Tibial nerve (tissue), 4 donors: ENCODE measurements around the gene SH3RF2. TPM values are rescaled to one million over a fixed set of nuclear protein-coding genes. Genes with fewer than 3 reads are reported as not detected.

Experiments used
- DNase-seq, 2 donors: peaks; one replicate each; pipeline ENCODE4 v3.0.0-alpha.2; 2019; ENCODE audit warnings: low spot score in 2 of 2
- H3K27ac ChIP-seq, 4 donors: fragments of 200-600 bp; sonication (generic) in 3 of 4; one replicate each; pipeline ENCODE4 v1.5.1; 2017 to 2019; ENCODE audit warnings: mild to moderate bottlenecking in 1 of 4
- H3K27me3 ChIP-seq, 2 donors: fragments of 200-600 bp; sonication (generic) in 1 of 2; one replicate each; pipeline versions ENCODE4 v1.5.1 to v1.6.0; 2017 to 2019
- H3K36me3 ChIP-seq, 3 donors: fragments of 200-600 bp; sonication (generic); one replicate each; pipeline ENCODE4 v1.5.1; 2018 to 2019
- H3K4me1 ChIP-seq, 4 donors: fragments of 200-600 bp; sonication (generic) in 3 of 4; one replicate each; pipeline ENCODE4 v1.5.1; 2017 to 2019
- H3K4me3 ChIP-seq, 4 donors: fragments of 200-600 bp; sonication (generic) in 3 of 4; one replicate each; pipeline ENCODE4 v1.5.1; 2017 to 2019; ENCODE audit warnings: mild to moderate bottlenecking in 1 of 4, moderate library complexity in 1 of 4
- H3K9me3 ChIP-seq, 4 donors: fragments of 200-600 bp; sonication (generic) in 3 of 4; one replicate each; pipeline ENCODE4 v1.5.1; 2017 to 2019
- EP300 ChIP-seq, 2 donors: sonication (generic); formaldehyde crosslinking; IDR thresholded peaks; one replicate each; pipeline ENCODE4 v1.6.1; 2017; ENCODE audit warnings: antibody characterized with exemption in 2 of 2, mild to moderate bottlenecking in 1 of 2
- POLR2A ChIP-seq, 2 donors: fragments of 450-650 bp; IDR thresholded peaks; one replicate each; pipeline ENCODE4 v1.6.1; 2017; ENCODE audit warnings: antibody characterized with exemption in 2 of 2, mild to moderate bottlenecking in 2 of 2, moderate library complexity in 2 of 2
- WGBS, 2 donors: methylation state at CpG; one replicate each; pipeline ENCODE4 v1.1.5; 2018; 5-methylcytosine and 5-hydroxymethylcytosine counted together
- total RNA-seq, 4 donors: library from RNA; depleted of rRNA; stranded (reverse); fragments of >200 nt; gene quantifications; one replicate each; pipeline ENCODE4 v1.1.0, GENCODE V29; 2016
- TF ChIP-seq, protein P1 (sequence below), 5 experiments: fragments of 200-600 bp in 3 of 5; fragments of 450-650 bp in 2 of 5; sonication (generic) in 3 of 5; IDR thresholded peaks; one replicate each; pipeline ENCODE4 v1.5.1; 2016 to 2019; ENCODE audit warnings: antibody characterized with exemption in 5 of 5, mild to moderate bottlenecking in 3 of 5, moderate library complexity in 2 of 5

SH3RF2 gene
- total RNA-seq, 4 donors from 2014 or later, result 1.0 to 5.1 (median 2.0) TPM

DNA sequence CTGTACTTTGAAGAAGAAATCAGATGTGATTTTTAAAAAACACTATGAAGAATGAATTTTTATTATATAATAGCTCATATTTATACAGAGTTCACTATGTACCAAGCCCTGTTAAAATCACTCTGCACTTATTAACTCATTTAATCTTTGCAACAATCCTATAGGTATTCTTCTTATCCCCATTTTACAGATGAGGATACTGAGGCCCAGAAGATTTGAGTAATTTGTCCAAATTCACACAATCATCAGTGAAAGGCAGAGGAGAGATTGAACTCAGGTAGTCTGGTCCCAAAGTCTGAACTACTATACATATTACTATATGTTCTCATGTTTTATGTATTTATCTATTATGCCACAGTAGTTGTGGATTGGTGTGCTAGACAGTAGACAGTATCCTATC is 152.9 kb downstream of the SH3RF2 start:
- Histone ChIP-seq H3K4me3 (no peak overlapping the region), H3K4me1 (no peaks in the 10 kb centered on the region), H3K27ac (no peak overlapping the region), H3K36me3 (peaks cover 0 to 5% (median 0%) of the 10 kb centered on the region in 3 donors), H3K27me3 (no peaks in the 10 kb centered on the region), H3K9me3 (no peaks in the 10 kb centered on the region)
- DNase-seq, result no peak
- TF ChIP-seq EP300 (IDR thresholded peaks at IDR 0.05) (no peak), POLR2A (IDR thresholded peaks at IDR 0.05) (no peak)
- TF ChIP-seq, protein P1, sequence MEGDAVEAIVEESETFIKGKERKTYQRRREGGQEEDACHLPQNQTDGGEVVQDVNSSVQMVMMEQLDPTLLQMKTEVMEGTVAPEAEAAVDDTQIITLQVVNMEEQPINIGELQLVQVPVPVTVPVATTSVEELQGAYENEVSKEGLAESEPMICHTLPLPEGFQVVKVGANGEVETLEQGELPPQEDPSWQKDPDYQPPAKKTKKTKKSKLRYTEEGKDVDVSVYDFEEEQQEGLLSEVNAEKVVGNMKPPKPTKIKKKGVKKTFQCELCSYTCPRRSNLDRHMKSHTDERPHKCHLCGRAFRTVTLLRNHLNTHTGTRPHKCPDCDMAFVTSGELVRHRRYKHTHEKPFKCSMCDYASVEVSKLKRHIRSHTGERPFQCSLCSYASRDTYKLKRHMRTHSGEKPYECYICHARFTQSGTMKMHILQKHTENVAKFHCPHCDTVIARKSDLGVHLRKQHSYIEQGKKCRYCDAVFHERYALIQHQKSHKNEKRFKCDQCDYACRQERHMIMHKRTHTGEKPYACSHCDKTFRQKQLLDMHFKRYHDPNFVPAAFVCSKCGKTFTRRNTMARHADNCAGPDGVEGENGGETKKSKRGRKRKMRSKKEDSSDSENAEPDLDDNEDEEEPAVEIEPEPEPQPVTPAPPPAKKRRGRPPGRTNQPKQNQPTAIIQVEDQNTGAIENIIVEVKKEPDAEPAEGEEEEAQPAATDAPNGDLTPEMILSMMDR (IDR thresholded peaks at IDR 0.05), result no peak

DNA sequence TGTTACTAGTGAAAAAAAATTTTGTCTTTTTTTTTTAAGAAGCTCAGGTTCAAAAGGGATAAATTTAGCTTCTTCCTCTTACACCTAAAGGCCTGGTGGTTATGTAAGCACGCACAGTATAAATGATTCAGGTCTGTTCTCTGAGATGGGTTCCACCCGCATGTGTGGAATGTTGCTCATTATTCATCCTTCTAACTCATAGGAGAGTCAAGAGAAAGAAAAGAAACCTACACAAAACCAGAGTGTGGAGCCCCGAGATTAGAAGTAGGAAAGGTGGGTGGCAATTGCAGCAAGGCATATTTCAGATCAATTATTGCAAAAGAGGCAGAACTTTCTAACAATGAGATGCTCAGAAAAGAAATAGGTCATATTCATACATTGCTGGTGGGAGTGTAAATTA is 155.5 kb downstream of the SH3RF2 start:
- Histone ChIP-seq H3K27me3 (no peaks in the 10 kb centered on the region), H3K36me3 (peaks cover 0 to 5% (median 0%) of the 10 kb centered on the region in 3 donors), H3K4me1 (no peaks in the 10 kb centered on the region), H3K9me3 (no peaks in the 10 kb centered on the region), H3K4me3 (no peak overlapping the region), H3K27ac (no peak overlapping the region)
- 82 to 87% methylated on average over 3 of the region's 3 CpGs for WGBS, 2 donors
- DNase-seq, result no peak
- TF ChIP-seq EP300 (IDR thresholded peaks at IDR 0.05) (no peak), POLR2A (IDR thresholded peaks at IDR 0.05) (no peak)
- TF ChIP-seq, protein P1 (IDR thresholded peaks at IDR 0.05), result no peak

DNA sequence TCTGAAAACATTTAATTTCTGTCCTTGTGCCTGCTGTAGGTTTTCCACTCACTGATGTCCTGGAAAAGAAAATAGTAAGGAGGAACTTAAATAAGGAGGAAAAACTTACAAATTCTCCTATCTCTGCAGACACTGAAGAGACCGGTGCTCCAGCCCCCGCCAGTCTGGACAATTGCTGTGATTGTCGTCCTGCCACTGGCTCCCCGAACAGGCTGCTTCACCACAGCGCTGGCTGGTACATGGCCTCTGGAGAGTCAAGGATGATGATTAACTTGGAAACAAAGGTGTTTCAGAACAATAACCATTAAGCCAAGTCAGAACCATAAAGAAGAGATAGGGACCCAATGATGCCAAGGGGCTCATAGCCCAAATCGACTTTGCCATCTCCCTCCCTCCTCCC is 161.7 kb downstream of the SH3RF2 start:
- H3K36me3 ChIP-seq, result no peaks in the 10 kb centered on the region
- no peak for TF ChIP-seq POLR2A (IDR thresholded peaks at IDR 0.05)
- TF ChIP-seq EP300 (IDR thresholded peaks at IDR 0.05), result no peak
- TF ChIP-seq, protein P1 (IDR thresholded peaks at IDR 0.05), result no peak
- H3K27me3 ChIP-seq, result no peaks in the 10 kb centered on the region
- H3K4me3 ChIP-seq, result no peak overlapping the region
- no peak overlapping the region for H3K27ac ChIP-seq
- 41 to 54% methylated on average over 6 of the region's 6 CpGs for WGBS, 2 donors
- no peaks in the 10 kb centered on the region for H3K4me1 ChIP-seq
- no peak for DNase-seq
- no peaks in the 10 kb centered on the region for H3K9me3 ChIP-seq

DNA sequence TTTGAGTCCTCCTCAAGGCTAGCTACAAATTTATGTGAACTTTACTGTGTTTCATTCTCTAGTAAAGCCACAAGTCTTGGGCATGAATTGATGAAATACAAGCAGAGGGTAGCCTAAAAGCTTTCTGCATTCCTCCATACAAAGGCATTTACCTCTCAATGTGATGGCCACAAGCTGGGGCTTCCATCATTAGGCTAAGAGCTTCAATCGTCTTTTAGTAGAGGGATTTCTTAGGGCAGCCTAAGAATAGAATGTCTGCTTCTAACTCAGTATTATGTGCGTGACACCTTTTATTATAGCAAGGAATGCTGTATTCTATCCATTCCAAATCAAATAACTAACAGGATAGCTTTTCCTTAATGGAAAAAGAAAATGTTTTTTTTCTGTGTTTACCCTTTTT is 165.3 kb downstream of the SH3RF2 start:
- no peak for DNase-seq
- Histone ChIP-seq H3K27ac (no peak overlapping the region), H3K4me3 (no peak overlapping the region), H3K9me3 (no peaks in the 10 kb centered on the region), H3K4me1 (no peaks in the 10 kb centered on the region), H3K27me3 (no peaks in the 10 kb centered on the region), H3K36me3 (peaks cover 0 to 16% (median 0%) of the 10 kb centered on the region in 3 donors)
- TF ChIP-seq EP300 (IDR thresholded peaks at IDR 0.05), result no peak
- TF ChIP-seq, protein P1 (IDR thresholded peaks at IDR 0.05), result no peak
- TF ChIP-seq POLR2A (IDR thresholded peaks at IDR 0.05), result no peak
- 72 to 73% methylated on average over 2 of the region's 2 CpGs for WGBS, 2 donors

DNA sequence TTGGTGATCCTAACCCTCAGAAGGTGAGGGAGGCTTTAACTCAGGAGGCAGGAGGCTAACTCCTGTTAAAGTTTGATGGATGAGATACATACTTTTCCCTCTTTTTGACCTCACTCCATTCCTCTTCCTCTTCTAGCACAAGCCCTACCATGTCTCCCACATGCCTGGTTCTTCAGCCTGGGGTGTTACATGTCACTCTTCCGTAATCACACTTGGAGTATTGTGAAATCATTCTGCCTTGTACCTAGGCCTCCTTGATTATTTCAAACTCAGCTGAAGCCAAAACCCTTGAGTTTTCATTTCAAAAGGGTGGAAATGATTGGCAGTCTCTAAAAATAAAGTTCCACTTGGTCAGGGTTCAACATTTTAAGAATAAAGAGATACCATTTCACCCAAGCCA is 167.2 kb downstream of the SH3RF2 start:
- DNase-seq, result no peak
- TF ChIP-seq, protein P1 (IDR thresholded peaks at IDR 0.05), result no peak
- TF ChIP-seq POLR2A (IDR thresholded peaks at IDR 0.05) (no peak), EP300 (IDR thresholded peaks at IDR 0.05) (no peak)
- no peaks in the 10 kb centered on the region for H3K4me1 ChIP-seq
- WGBS, 2 donors, result 43 to 93% methylated on average over 1 of the region's 1 CpG
- H3K27me3 ChIP-seq, result no peaks in the 10 kb centered on the region
- H3K27ac ChIP-seq, result no peak overlapping the region
- no peak overlapping the region for H3K4me3 ChIP-seq
- H3K36me3 ChIP-seq, result peaks cover 0 to 16% (median 0%) of the 10 kb centered on the region in 3 donors
- no peaks in the 10 kb centered on the region for H3K9me3 ChIP-seq
